GM13976 (cell line): Measurements from ENCODE around the gene PRAF2.

Experiments
- DNase-seq: peaks from one replicate; pipeline ENCODE4 v3.0.0; 2012; ENCODE audit warnings: low spot score
- CTCF ChIP-seq: IDR thresholded peaks from 2 replicates; pipeline ENCODE4 v1.5.1; 2012; ENCODE audit warnings: borderline replicate concordance, mild to moderate bottlenecking; ENCODE audit not compliant: insufficient read depth; ENCODE audit errors: extremely low read depth, missing control alignments, control extremely low read depth
- in situ Hi-C: fragments of 300-500 bp; cut with MboI; formaldehyde crosslinking; loops from one replicate; pipeline ENCODE4 v1.12.0; 2022; ENCODE audit warnings: low sequenced_read_pairs, mixed read lengths, inconsistent platforms; ENCODE audit not compliant: unreplicated experiment

PRAF2 gene

GRCh38 chrX:49101629-49101984 lies 27.8 kb upstream of the PRAF2 start:
- in situ Hi-C loops: no loop called here
- no peak for TF ChIP-seq CTCF
- no peak for DNase-seq

GRCh38 chrX:49100704-49101628 lies 27.2 kb upstream of the PRAF2 start:
- DNase-seq: peak; percentile 98
- no peak for TF ChIP-seq CTCF
- in situ Hi-C loops: no loop called here

GRCh38 chrX:49096419-49096818 lies 22.6 kb upstream of the PRAF2 start:
- DNase-seq: no peak
- TF ChIP-seq CTCF: no peak
- in situ Hi-C loops: no loop called here

GRCh38 chrX:49089553-49089952 lies 15.8 kb upstream of the PRAF2 start:
- no peak for DNase-seq
- TF ChIP-seq CTCF: no peak
- in situ Hi-C loops: no loop called here

- in situ Hi-C loops: no loop called here
- no peak for DNase-seq
- no peak for TF ChIP-seq CTCF
Measured at GRCh38 chrX:49082271-49082871, 8.6 kb upstream of the PRAF2 start.

GRCh38 chrX:49079489-49080428 lies 6.0 kb upstream of the PRAF2 start, which contains the start of gene WDR45:
Gene WDR45 (minus strand): TSS chrX:49079887. CDS start chrX:49078095, 1,792 bp downstream.
- no peak for TF ChIP-seq CTCF
- DNase-seq: peak; percentile 84
- in situ Hi-C loops: no loop called here
